Measurements from ENCODE around the gene SCUBE1.
A peak's percentile ranks its signal among the peaks of the same experiment; 100 is the strongest.
"Not testable (repeated sequence)": the region's sequence is repeated elsewhere in the genome, so short reads cannot be mapped to it uniquely, and the experiment has no call there.

Gene SCUBE1

DNA sequence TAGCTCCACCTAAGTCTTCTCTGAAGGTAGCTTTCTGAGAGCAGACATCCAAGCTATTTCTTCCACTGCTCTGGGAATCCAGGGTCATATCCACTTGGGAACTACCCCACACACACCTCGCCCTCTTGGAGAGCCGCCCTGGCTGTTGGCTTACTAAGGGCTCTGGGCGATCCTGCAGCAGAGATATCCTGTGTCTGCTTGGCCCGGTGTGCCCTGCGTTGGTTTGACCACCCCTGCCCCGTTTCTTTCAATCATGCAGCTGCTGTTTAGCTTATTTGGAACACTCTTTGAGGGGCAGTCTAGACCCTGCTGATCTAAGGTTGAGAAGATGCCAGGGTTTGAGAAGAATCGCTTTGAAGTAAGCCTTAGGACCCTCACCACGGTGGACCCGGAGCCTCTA, 17.4 kb upstream of the SCUBE1 start:
- DNase-seq (ENCODE audit: extremely low read depth in 1 of 2, low read depth in 1 of 2) = no peak

DNA sequence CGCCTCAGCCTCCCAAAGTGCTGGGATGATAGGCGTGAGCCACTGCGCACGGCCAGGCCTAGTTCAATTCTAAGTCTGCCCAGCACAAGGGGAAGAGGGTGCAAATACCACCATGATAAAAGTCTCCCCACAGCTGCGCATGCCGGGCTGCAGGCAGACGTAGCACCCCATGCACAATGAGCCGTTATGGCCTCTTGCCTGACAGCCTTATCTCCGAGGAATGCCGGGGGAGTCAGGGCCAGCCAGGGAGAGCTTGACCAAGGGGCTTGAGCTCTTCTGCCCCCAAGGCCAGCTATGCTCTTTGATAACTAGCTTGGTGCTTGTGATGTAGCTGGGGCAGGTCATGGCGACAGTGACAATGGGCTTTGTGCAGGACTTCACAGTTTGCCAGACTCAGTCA, 13.7 kb upstream of the SCUBE1 start:
- DNase-seq (ENCODE audit: extremely low read depth in 1 of 2, low read depth in 1 of 2) = no peak

DNA sequence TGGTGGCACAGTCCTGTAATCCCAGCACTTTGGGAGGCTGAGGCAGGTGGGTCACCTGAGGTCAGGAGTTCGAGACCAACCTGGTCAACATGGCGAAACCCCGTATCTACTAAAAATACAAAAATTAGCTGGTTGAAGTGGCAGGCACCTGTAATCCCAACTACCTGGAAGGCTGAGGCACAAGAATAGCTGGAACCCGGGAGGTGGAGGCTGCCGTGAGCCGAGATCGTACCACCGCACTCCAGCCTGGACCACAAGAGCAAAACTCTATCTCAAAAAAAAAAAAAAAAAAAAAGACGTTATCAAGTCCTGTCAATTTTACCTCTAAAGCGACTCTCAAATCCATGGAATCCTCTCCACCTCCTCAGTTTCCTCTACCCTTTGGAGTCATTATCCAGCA, 12.5 kb upstream of the SCUBE1 start:
- not testable (repeated sequence) for DNase-seq (ENCODE audit: extremely low read depth in 1 of 2, low read depth in 1 of 2)

DNA sequence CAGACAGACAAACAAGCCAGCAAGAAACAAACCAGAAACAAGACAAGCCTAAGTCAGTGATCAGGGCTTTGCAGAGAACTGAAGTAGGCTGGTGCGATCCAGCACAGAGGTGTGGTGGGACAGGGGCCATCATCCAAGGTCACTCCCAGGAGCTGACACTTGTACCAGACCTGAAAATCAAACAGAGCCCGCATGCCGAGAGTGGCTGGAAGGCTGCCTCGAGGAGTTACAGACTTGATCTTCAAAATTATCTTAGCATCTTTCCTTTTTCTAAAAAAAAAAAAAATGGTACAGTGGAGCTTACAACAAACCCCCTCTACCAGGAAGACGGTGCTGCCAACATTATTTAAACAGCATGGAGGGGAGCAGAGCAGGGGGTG, 8.8 kb upstream of the SCUBE1 start:
- no peak for DNase-seq (ENCODE audit: extremely low read depth in 1 of 2, low read depth in 1 of 2)

DNA sequence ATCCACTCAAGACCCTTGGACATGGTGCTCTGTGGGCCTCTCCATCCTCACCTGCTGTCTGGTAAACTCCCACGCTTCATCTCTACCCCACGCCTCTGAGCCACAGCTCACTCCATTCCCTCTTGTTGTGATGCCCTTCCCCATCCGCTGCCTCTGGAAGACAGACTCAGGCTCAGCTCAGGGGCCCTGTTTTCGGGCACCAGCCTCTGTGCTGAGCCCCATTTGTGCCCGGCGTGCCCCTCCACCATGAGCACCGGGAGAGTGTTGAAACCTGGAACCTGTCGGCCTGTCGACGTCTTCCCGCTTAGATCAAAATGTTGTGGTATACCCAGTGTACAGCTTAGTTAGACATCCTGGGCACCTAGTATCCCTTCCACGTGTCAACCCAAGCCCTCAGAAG, 6.5 kb upstream of the SCUBE1 start:
- DNase-seq (ENCODE audit: extremely low read depth in 1 of 2, low read depth in 1 of 2) = no peak

DNA sequence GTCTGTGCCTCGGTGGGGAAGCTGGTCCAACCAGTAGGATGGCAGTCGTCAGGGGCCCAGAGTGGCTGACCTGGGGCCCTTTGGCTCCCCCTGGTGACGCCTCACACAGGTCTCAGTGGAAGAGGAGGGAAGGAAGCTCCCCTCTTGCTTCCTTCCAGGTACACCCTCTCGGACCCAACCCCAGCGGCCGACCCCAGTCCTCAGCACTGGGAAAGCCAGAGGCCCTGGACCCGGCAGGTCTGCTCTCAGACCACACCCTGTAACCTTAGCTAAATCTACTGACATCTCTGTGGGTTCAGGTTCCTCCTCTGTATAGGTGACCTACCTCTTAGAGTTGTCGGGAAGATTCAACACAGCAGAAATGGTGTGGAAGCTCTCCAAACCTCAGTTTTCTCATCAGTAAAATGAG, 3.4 kb upstream of the SCUBE1 start:
- DNase-seq (ENCODE audit: extremely low read depth in 1 of 2, low read depth in 1 of 2) = peak; percentile 20 to 52

DNA sequence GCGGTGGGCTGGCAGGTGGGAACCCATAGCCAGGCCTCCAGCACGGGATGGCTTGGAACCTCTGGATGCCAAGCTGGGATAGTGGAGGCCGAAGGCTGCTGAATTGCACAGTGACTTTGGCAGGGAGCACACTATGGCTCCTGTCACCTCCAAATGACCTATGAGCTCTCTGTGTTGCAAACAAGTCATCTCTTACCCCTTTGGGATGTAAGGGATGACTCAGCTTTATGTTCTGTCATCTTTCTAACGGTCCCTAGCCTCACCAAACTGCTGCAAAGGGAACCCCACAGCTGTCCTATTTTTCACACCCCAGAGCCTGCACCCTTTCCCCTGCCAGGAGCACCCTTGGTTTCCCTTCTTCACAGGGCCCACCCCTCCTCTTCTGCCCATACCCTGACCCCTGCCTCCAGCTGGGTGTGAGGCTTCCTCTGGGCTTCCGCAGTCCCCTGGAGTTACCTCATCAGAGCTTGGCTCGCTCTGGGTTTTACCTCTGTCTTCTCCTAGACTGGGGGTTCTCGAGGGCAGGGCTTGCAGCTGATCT, 2.7 kb upstream of the SCUBE1 start:
- DNase-seq (ENCODE audit: extremely low read depth in 1 of 2, low read depth in 1 of 2) = no peak

DNA sequence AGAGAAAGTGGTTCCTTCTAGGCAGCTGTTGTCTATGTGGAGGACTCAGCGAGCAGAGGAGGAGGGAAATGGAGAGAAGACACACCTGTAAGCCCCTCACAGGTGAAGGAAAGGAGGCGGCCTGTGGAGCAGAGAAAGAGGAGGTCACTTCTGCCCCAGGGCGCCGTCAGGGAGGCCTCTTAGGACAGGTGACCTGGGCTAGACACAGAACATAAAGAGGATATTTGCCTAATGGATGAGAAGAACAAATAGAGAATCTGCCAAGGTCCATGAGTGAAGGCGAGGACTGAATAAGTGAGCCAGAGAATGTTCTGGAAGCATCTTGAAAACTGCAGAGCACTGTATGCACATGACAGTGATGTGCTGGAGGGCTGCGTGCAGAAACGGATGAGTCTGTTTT, 2.2 kb upstream of the SCUBE1 start:
- no peak for DNase-seq (ENCODE audit: extremely low read depth in 1 of 2, low read depth in 1 of 2)

DNA sequence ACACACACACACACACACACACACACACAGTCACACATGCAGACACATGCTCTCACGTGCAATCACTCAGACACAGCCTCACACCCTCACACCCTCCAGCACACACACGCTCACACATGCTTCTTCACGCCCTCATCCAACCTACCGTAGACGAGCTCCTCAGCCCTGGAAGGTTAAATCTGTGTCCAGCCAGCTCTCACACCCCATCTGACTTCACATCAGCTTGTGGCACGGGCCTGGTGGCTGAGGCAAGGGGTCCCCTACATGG, 1.3 kb upstream of the SCUBE1 start:
- DNase-seq (ENCODE audit: extremely low read depth in 1 of 2, low read depth in 1 of 2) = no peak

DNA sequence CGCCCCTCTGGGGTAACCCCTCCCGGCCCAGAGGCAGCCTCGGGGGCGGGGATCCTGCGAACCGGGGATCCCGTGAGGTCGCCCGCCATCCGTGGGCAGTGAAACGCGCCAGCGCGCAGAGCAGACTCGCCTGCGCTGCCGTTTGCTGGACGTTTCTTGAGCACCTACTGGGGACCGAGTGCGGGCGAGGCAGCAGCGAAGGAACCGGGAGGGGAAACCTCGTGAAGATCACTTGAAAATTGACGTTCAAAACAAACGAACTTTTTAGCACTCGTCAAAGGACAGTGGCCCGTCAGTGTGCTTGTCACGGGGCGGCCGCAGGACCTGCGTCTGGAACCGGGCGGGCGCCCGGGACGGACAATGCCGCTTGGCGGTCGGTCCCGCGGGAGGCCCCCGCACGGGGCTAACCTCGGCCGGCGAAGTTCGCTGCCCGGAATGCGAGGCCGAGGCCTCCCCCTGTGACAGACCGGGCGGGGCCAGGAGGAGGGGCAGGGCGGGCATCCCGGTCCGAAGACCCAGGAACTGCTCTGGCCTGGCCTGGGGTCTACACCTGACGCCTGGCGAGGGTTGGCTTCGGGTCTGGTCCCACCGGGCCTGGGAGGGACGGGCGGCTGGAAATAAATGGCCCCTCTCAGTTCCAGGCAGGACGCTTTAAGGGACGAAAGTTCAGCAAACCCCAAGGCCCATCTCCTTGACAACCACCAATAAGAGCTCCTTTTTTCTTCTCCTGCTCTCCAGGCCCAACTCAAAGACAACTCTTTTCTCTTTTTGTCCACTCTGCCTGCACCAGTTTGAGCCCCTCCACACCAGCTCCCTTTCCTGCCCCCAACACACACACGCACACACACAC, 723 bp upstream of the SCUBE1 start:
- no peak for DNase-seq (ENCODE audit: extremely low read depth in 1 of 2, low read depth in 1 of 2)

DNA sequence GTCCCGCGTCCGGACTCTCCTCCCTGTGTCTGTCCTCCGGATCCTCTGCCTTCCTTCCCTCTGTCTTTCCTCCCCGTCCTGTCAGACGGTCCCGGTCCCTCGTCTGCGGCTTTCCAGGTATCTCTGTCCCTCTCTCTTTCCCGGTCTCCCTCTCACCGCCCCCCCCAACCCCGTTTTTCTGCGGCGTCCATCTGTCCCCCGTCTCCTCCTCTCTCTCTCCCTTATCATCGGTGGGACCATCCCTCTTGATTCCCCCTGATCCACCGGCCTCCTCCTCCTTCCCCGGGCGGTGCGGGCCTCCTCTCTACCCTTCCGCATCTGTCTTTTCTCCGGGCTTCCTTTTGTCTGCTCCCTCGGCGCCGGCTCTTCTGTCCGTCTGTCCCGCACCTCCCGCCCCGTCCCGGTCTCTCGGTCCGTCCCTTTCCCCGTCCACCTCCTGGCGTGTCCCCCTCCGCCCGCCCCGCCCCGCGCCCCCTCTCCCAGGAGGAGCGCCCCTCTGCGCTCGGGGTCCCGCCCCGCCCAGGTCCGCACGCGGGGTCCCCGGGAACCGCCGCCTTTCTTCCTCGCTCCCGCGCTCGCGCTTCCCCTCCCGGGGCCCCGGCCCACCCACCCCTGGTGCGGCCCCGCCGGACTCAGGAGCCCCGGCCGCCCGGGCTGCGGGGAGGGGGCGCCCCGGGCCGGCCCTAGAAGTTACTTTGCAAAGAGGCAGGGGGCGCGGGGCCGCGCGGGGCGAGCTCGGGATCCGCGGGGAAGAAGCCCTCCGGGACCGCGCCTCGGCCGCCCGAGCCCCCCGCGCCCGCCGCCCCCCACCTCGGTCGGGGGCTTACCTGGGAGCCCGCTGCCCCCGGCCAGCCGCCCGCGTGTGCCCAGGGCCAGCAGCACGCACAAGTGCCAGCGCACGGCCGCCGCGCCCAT, 568 bp downstream of the SCUBE1 start:
- DNase-seq (ENCODE audit: extremely low read depth in 1 of 2, low read depth in 1 of 2) = no peak

DNA sequence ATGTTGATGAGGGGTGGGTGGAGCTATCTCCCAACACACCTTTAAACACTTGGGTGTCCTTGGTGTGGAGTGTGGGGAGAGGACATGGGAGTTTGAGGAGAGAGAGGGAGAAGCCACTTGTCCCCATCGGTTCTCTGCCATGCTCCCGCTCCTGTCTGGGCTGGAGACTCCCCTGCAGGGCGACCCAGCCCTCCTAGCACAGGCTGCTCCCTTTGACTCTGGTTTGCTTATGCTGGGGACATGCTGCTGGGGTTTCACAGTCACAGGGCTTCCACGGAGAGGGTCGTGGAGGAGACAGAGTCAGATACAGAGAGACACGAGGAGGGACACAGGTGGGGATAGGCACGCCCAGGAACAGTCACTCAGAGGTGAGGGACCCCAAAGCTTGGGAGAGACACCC, 1.6 kb downstream of the SCUBE1 start:
- DNase-seq (ENCODE audit: extremely low read depth in 1 of 2, low read depth in 1 of 2) = no peak

DNA sequence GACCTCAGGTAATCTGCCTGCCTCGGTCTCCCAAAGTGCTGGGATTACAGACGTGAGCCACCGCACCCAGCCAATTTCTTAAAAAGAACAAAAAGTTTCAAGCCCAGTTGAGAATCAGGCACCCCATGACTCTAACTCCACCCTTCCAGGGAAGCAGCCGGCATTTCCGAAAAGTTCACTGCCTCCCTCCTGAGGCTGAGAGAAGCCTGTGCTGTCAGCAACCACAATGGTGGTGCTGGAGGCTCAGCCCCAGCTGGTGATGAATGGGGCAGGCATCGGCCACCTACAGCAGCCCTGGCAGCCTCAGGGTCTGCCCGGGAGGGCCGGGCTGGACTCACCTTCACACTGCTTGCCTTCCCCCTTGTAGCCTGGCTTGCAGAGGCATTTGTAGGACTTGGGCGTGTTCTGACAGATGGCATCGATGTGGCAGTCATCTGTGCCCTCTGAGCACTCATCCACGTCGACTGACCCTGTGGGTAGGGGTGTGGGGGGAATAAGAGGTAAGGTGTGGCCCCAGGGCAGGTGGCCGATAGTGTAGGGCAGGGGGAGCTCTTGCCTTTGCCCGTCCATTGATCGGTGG, 4.3 kb downstream of the SCUBE1 start:
- no peak for DNase-seq (ENCODE audit: extremely low read depth in 1 of 2, low read depth in 1 of 2)

DNA sequence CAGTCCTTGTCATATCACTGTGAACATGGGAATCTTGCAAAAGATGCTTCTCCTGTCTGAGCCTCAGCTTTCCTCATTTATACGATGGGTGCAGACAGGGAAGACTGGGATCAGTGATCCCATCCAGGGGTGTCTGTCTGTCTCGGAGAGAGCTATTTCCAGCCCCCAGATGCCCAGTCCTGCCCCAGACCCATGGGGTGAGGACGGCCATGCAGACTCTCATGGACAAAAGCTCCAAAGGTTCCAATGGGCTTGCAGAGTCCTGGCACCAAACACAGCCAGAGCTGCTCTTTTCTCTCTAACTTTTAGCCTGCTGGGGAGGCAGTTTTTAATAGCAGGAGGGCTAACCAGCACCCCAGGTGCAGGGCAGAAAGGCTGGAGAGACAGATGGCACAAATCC, 5.2 kb downstream of the SCUBE1 start:
- DNase-seq (ENCODE audit: extremely low read depth in 1 of 2, low read depth in 1 of 2) = no peak

DNA sequence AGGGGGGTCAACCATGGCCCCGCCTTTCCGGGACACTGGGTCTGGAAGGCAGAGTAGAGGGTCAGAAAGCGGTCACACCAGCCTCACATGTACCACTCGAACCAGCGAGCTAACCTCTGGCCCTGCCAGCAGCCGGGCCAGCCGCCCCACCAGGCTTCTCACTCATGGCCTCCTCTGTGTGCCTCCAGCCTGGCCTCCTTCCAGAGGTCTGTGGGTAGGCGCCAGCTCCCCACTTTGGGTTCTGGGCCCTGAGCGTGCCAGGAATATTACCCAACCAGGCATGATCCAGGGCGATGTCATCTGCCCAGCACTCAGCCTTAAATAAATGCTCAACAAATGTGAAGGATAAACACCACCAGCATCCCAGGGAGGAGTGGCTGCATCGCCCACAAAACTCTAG, 5.8 kb downstream of the SCUBE1 start:
- no peak for DNase-seq (ENCODE audit: extremely low read depth in 1 of 2, low read depth in 1 of 2)

DNA sequence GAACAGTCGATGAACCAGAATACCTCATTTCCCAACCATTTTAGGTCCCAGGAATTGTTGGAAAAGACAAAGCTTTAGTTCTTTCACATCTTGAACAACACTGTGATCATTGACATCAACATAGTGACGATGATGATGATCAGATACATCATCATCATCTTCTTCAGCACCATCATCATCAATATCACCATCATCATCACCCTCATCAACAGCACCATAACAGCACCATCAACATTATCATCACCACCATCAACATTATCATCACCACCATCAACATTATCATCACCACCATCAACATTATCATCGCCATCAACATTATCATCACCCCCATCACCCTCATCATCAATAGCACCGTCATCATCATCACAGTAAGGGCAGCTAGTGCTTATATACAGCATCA, 8.8 kb downstream of the SCUBE1 start:
- DNase-seq (ENCODE audit: extremely low read depth in 1 of 2, low read depth in 1 of 2) = no peak

DNA sequence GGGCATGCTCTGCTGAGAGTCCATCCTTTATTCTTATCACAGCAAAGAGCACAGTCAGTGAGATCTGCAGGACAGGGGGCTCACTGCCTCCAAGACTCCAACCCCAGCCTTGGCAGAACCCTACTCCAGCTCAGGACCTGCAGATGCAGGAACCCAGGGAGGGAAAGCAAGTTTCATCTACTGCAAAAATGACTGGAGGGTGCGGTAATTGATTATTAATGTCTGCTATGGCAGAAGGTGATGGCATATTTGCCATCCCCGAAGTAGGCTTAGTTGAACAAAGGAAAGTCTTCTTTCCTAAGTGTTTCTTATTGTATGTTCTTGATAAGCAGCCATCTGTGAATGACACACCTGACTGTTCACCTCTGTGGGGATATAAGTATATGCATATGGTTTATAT, 9.2 kb downstream of the SCUBE1 start:
- no peak for DNase-seq (ENCODE audit: extremely low read depth in 1 of 2, low read depth in 1 of 2)

DNA sequence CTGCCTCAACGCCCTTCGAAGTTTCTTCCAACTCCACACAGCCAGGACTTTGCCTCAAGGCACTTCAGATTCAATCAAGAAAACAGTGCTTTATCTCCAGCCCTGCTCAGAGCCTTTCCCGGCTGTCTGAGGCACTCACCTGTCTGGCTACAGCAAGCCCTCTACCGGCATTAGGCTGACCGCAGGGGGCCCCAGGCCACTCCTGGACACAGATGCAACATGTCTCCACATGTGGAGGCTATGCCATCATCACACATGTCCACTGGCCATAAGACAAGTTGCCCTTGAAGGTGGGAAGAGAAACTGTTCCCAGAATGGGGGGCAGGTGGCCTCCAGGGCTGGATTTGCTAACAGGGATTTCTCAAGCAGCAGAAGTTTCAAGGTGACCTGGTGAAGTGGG, 10.0 kb downstream of the SCUBE1 start:
- no peak for DNase-seq (ENCODE audit: extremely low read depth in 1 of 2, low read depth in 1 of 2)

DNA sequence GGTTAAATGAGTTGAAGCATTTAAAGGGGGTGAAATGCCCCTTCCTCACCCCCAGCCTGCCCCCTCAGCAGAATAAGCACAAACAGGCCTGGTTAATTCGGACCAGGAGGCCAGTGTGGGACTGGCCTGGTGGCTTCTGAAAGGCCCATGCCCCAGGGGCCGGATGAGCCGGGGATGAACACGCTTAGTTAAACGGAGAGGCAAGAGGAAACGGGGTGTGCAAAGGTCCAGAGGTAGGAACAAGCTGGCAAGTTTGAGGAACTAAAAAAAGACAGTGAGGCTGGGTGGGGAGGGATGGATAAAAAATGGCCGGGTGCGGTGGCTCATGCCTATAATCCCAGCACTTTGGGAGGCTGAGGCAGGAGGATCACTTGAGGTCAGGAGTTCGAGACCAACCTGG, 11.5 kb downstream of the SCUBE1 start:
- no peak for DNase-seq (ENCODE audit: extremely low read depth in 1 of 2, low read depth in 1 of 2)

DNA sequence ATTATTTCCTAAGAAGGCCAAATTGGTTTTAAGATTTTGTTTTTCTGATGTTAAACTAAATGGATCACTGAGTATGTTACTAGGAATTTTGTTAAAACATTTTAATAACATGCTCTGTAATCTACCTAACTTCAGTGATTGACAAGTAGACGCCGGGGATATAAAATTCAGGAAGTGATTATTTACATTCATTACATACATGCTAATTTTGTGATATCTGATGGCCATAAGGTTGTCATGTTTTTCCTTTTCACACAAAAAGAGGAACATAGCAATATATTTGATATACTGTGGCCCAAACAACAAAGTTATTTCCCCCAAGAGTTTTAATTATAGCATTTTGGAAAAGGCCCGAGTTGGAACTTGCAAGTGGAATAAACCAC, 12.1 kb downstream of the SCUBE1 start:
- no peak for DNase-seq (ENCODE audit: extremely low read depth in 1 of 2, low read depth in 1 of 2)

DNA sequence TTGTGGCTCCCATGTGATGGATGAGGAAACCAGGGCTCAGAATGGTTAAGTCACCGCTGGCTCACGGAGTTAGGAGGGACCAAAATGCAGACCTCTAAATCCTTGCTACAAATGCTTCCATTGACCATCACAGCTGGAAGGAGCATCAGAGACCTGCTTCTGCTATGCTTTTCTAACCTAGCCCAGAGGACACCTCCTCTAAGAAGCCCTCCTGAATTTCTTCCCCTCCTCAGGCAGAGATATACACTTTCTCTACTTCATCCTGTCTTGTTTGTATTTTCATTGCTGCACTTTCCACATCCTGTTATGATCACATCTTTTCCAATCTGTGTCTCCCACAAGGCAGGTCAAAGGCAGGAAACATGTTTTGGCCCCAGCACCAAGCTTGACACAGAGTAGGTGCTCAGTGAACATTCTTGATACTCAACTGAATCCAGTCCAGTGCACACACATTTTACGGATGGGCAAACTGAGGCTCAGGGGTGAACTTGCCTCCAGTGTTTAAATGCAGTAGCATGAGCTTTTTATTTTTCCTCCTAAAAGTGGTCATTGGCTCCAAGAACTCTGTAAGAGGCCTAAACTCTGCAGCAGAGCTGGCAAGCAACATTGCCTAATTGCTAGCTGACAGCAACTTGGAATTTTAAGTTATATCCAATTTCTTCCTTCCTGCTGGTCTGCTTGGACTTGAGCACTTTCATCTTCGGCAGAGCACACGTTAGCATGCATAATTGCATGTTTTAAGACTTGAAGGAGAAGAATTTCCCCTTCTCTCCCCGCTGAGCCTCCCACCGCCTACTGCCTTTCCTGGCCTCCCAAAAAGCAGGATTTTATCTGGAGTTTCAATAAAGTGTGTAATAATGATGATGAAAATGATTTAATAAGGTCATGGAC, 12.7 kb downstream of the SCUBE1 start:
- DNase-seq (ENCODE audit: extremely low read depth in 1 of 2, low read depth in 1 of 2) = no peak

All from stimulated activated CD8-positive, alpha-beta memory T cell treated with anti-CD3 and anti-CD28 coated beads, Interleukin-7, amount 100 ng/mL, for 48 hours (primary cell).